Measurements from ENCODE around the gene NME7.
"Not testable (repeated sequence)": the region's sequence is repeated elsewhere in the genome, so short reads cannot be mapped to it uniquely, and the experiment has no call there.

The NME7 gene

GRCh38 chr1:169367686-169368405, at the start of gene NME7, which contains the start of gene BLZF1:
Gene NME7, minus strand, starts transcription at chr1:169367797. Its CDS starts 87 bp downstream, at chr1:169367710.
Gene BLZF1, plus strand, starts transcription at chr1:169368195. Its CDS starts 1,328 bp downstream, at chr1:169369523.
- peak; percentile 98 to 99 for DNase-seq

GRCh38 chr1:169414952-169415351, 47.4 kb upstream of the NME7 start:
- DNase-seq, result no peak

- DNase-seq, result not testable (repeated sequence)
Measured at GRCh38 chr1:169408340-169408739, 40.7 kb upstream of the NME7 start.

GRCh38 chr1:169402578-169402977, 35.0 kb upstream of the NME7 start:
- DNase-seq, result not testable (repeated sequence)

GRCh38 chr1:169395955-169396354, 28.4 kb upstream of the NME7 start:
- no peak for DNase-seq

- no peak for DNase-seq
Measured at GRCh38 chr1:169392406-169392805, 24.8 kb upstream of the NME7 start.

GRCh38 chr1:169390303-169390702, 22.7 kb upstream of the NME7 start:
- DNase-seq, result no peak

- DNase-seq, result no peak
Measured at GRCh38 chr1:169387399-169387798, 19.8 kb upstream of the NME7 start.

GRCh38 chr1:169383449-169383848, 15.9 kb upstream of the NME7 start:
- DNase-seq, result no peak

- DNase-seq, result no peak
Measured at GRCh38 chr1:169381162-169381561, 13.6 kb upstream of the NME7 start.

GRCh38 chr1:169371404-169371803, 3.8 kb upstream of the NME7 start:
- no peak for DNase-seq

GRCh38 chr1:169368406-169368769, 791 bp upstream of the NME7 start:
- DNase-seq, result peak in 1 of 2 experiments; percentile 42

- DNase-seq, result peak in 1 of 2 experiments; percentile 25
Measured at GRCh38 chr1:169367096-169367685, 406 bp downstream of the NME7 start.

- no peak for DNase-seq
Measured at GRCh38 chr1:169364948-169365347, 2.6 kb downstream of the NME7 start.

GRCh38 chr1:169363046-169363730, 4.4 kb downstream of the NME7 start:
- no peak for DNase-seq

- no peak for DNase-seq
Measured at GRCh38 chr1:169361281-169361680, 6.3 kb downstream of the NME7 start.

GRCh38 chr1:169360415-169360814, 7.2 kb downstream of the NME7 start:
- DNase-seq, result no peak

- peak; percentile 60 to 62 for DNase-seq
Measured at GRCh38 chr1:169348383-169349036, 19.1 kb downstream of the NME7 start.

- DNase-seq, result no peak
Measured at GRCh38 chr1:169347688-169348382, 19.8 kb downstream of the NME7 start.

GRCh38 chr1:169346036-169346589, 21.5 kb downstream of the NME7 start:
- no peak for DNase-seq

- DNase-seq, result no peak
Measured at GRCh38 chr1:169345511-169345910, 22.1 kb downstream of the NME7 start.

- DNase-seq, result not testable (repeated sequence)
Measured at GRCh38 chr1:169342096-169342495, 25.5 kb downstream of the NME7 start.

Data from NCI-H2081 (cell line).